Effector memory CD4-positive, alpha-beta T cell (primary cell): ENCODE measurements around the gene MGRN1.

ENCODE experiments used
- DNase-seq, 3 donors: peaks; one replicate each; pipeline ENCODE4 v3.0.0-alpha.2; 2020
- H3K27ac ChIP-seq: 2 replicates; pipeline ENCODE4 v1.7.0; 2013; ENCODE audit warnings: mild to moderate bottlenecking, low read length, moderate library complexity; ENCODE audit not compliant: insufficient read depth, poor library complexity, severe bottlenecking
- H3K27me3 ChIP-seq: replicated peaks from 2 replicates; pipeline ENCODE4 v1.7.0; 2013; ENCODE audit warnings: mild to moderate bottlenecking, low read length; ENCODE audit not compliant: insufficient read depth, control insufficient read depth, poor library complexity, severe bottlenecking
- H3K36me3 ChIP-seq: 2 replicates; pipeline ENCODE4 v1.7.0; 2013; ENCODE audit warnings: mild to moderate bottlenecking, low read length, moderate library complexity; ENCODE audit not compliant: control insufficient read depth, insufficient read depth
- H3K4me1 ChIP-seq: 2 replicates; pipeline ENCODE4 v1.7.0; 2013; ENCODE audit warnings: low read length, mild to moderate bottlenecking; ENCODE audit not compliant: control insufficient read depth, insufficient read depth, poor library complexity, severe bottlenecking
- H3K4me3 ChIP-seq: 2 replicates; pipeline ENCODE4 v1.7.0; 2013; ENCODE audit warnings: low read length, low read depth, mild to moderate bottlenecking; ENCODE audit not compliant: insufficient read depth, poor library complexity, severe bottlenecking
- H3K9me3 ChIP-seq: 2 replicates; pipeline ENCODE4 v1.7.0; 2013; ENCODE audit warnings: mild to moderate bottlenecking, low read length, moderate library complexity; ENCODE audit not compliant: control insufficient read depth

The MGRN1 gene

GRCh38 chr16:4660454-4661007, 35.9 kb downstream of the MGRN1 start:
- H3K9me3 ChIP-seq, result no peaks in the 10 kb centered on the region
- H3K27me3 ChIP-seq, result no peaks in the 10 kb centered on the region
- no peak overlapping the region for H3K4me3 ChIP-seq
- peaks cover 14% of the 10 kb centered on the region for H3K36me3 ChIP-seq
- peak overlapping the region; percentile 53 for H3K27ac ChIP-seq
- H3K4me1 ChIP-seq, result peaks cover 45% of the 10 kb centered on the region
- peak; percentile 23 to 60 (median 59) for DNase-seq

GRCh38 chr16:4661661-4662060, 37.0 kb downstream of the MGRN1 start:
- Histone ChIP-seq H3K9me3 (no peaks in the 10 kb centered on the region), H3K36me3 (peaks cover 11% of the 10 kb centered on the region), H3K4me3 (no peak overlapping the region), H3K27ac (peak overlapping the region; percentile 53), H3K27me3 (no peaks in the 10 kb centered on the region), H3K4me1 (peaks cover 51% of the 10 kb centered on the region)
- no peak for DNase-seq

- no peak for DNase-seq
- Histone ChIP-seq H3K36me3 (peaks cover 16% of the 10 kb centered on the region), H3K9me3 (no peaks in the 10 kb centered on the region), H3K4me3 (no peak overlapping the region), H3K4me1 (peaks cover 51% of the 10 kb centered on the region), H3K27ac (peak overlapping the region; percentile 11), H3K27me3 (no peaks in the 10 kb centered on the region)
Measured at GRCh38 chr16:4663465-4663776, 38.8 kb downstream of the MGRN1 start.

- no peaks in the 10 kb centered on the region for H3K27me3 ChIP-seq
- peak overlapping the region; percentile 59 for H3K27ac ChIP-seq
- no peak for DNase-seq
- peaks cover 21% of the 10 kb centered on the region for H3K36me3 ChIP-seq
- no peaks in the 10 kb centered on the region for H3K9me3 ChIP-seq
- H3K4me3 ChIP-seq, result no peak overlapping the region
- peaks cover 51% of the 10 kb centered on the region for H3K4me1 ChIP-seq
Measured at GRCh38 chr16:4663777-4664465, 39.3 kb downstream of the MGRN1 start.

- DNase-seq, result peak; percentile 27 to 53 (median 46)
- Histone ChIP-seq H3K4me3 (peak overlapping the region; percentile 30), H3K27me3 (no peaks in the 10 kb centered on the region), H3K36me3 (peaks cover 30% of the 10 kb centered on the region), H3K9me3 (no peaks in the 10 kb centered on the region), H3K27ac (peak overlapping the region; percentile 59), H3K4me1 (peaks cover 45% of the 10 kb centered on the region)
Measured at GRCh38 chr16:4664538-4665418, 40.2 kb downstream of the MGRN1 start.

GRCh38 chr16:4666537-4667202, 42.0 kb downstream of the MGRN1 start:
- no peaks in the 10 kb centered on the region for H3K9me3 ChIP-seq
- no peak for DNase-seq

GRCh38 chr16:4667203-4667963, 42.8 kb downstream of the MGRN1 start:
- no peaks in the 10 kb centered on the region for H3K9me3 ChIP-seq
- no peak for DNase-seq
- H3K27me3 ChIP-seq, result no peaks in the 10 kb centered on the region
- no peak overlapping the region for H3K4me3 ChIP-seq
- H3K27ac ChIP-seq, result no peak overlapping the region
- peaks cover 47% of the 10 kb centered on the region for H3K36me3 ChIP-seq
- H3K4me1 ChIP-seq, result peaks cover 30% of the 10 kb centered on the region

More at GRCh38 chr16:4666537-4667202, 42.0 kb downstream of the MGRN1 start:
- H3K27me3 ChIP-seq, result no peaks in the 10 kb centered on the region
- peaks cover 30% of the 10 kb centered on the region for H3K4me1 ChIP-seq
- no peak overlapping the region for H3K27ac ChIP-seq
- H3K36me3 ChIP-seq, result peaks cover 44% of the 10 kb centered on the region
- no peak overlapping the region for H3K4me3 ChIP-seq

GRCh38 chr16:4668313-4668960, 43.8 kb downstream of the MGRN1 start:
- no peaks in the 10 kb centered on the region for H3K9me3 ChIP-seq
- peaks cover 54% of the 10 kb centered on the region for H3K36me3 ChIP-seq
- no peak overlapping the region for H3K4me3 ChIP-seq
- no peaks in the 10 kb centered on the region for H3K27me3 ChIP-seq
- H3K4me1 ChIP-seq, result peaks cover 27% of the 10 kb centered on the region
- no peak overlapping the region for H3K27ac ChIP-seq
- DNase-seq, result no peak

GRCh38 chr16:4673387-4674046, 48.9 kb downstream of the MGRN1 start:
- Histone ChIP-seq H3K4me3 (no peak overlapping the region), H3K9me3 (no peaks in the 10 kb centered on the region), H3K27ac (no peak overlapping the region), H3K36me3 (peaks cover 48% of the 10 kb centered on the region), H3K27me3 (no peaks in the 10 kb centered on the region), H3K4me1 (peaks cover 21% of the 10 kb centered on the region)
- no peak for DNase-seq
